GM21526 (cell line): ENCODE results near the gene MUC6.
A peak's percentile ranks its signal among the peaks of the same experiment; 100 is the strongest.

Experiments
- ATAC-seq: cut with Tn5 transposase; IDR thresholded peaks from one replicate; pipeline ENCODE4 v1.9.1; 2021; ENCODE audit warnings: moderate library complexity; ENCODE audit not compliant: unreplicated experiment, low FRiP score

Gene MUC6

DNA sequence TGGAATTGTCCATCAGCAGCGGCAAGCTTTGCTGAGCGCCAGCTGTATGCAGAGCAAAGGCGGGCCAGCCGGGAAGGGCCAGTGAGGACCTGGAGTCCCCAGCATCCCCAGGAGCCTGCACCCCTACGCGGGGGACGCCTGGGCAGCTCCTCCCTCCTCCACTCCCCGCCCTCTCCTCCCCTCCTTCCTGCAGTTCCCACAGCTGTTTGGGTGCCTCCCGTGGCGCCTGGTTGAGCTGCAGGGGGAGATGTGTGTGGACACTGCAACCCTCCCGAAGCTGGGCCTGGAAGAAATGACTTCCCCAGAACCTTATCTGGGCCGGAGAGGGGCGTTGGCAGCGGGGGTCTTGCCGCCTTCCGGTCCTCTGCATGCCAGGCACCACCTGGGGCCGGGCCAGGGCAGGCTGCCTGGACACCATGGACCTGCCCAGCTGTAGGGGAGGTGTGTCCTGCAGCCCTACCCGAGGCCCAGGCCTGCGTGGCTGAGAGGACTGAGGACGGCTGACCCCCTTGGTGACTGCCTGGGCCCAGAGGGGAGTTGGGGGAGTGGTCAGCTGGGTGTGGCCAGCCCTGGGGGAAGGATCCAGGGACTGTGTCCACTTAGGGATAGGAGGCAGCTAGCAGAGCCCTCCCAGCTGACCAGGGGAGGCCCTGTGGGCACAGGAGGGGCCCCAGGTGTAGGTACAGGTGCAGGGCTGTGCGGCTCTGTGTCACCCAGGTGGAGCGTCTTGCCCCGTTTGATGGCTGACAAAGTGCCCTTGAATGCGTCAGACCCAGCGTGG is 16.8 kb upstream of the MUC6 start:
- ATAC-seq = no peak

DNA sequence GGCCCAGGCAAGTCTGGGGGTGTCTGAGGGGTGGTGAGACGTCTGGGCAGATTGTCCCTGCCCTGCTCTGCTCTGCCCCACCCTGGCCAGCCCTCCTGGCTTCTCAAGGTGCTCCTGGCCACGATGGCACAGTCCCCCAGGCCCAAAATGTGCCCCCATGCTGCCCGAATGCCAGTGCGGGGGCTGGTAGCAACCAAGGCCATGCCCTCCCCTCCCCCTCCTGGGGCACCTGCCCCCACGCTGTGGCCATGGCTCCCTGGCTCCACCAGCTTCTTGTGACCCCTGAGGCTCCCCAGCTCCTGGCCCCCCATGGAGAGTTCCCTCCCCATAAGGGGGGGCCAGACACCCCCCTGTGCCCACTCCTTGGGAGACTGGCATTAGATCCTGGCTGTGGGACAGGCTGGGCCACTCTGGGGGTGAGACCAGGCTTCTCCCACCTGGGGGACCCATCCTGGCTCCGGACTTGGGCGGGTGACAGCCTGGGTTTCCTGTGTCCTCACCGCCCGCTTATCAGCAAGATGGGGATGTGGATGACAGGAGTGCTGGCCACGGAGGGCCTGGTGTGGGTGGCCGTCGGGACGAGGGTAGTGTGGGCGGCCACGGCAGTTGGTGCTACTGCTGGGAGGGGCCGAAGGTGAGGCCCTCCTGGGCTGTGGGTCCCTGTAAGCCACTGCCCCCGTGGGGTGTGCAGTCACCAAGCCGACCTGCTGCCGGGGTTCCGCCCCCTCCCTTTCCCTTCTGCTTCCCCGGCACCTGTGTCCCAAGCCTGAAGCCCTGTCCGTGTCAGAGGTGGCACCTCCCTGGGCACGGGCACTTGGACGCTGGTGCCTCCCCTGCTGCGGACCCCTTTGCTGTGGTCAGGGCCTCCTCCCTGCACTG is 15.9 kb upstream of the MUC6 start:
- ATAC-seq = no peak

DNA sequence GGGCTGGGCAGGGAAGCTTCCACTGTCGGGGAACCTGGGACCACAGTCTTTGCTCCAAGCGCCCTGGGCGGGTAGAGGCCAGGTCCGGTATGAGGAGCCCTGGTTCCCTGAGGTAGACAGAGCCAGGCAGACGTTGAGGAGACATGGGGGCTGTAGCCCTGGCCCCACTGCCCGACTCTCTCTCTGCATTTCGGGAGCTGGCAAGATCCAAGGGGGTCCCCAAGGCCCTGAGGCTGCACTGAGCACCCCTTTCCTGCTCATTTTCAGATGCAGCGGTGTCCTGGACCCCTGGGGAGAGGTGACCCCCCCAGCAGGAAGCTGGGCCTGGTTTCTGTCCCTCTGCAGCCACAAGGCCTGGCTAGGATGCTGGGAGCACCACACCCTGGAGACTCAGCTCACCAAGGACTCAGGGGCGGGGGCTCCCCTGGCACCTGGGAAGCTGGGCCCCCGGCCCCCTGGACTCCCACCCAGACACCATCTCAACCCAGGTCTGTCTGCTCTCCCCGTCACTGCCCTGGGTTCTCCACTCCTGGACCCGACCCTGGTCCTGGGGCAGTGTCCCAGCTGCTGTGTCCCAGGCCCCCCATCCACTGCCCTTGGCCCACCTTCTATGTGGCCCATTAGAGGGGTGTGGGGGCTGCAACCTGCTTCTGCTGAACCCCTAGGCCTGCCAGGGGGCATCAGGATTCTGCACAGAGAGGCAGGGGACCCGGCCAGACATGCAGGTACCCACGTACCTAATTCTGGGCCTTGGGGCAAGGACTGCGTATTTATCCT is 15.0 kb upstream of the MUC6 start:
- ATAC-seq = no peak

DNA sequence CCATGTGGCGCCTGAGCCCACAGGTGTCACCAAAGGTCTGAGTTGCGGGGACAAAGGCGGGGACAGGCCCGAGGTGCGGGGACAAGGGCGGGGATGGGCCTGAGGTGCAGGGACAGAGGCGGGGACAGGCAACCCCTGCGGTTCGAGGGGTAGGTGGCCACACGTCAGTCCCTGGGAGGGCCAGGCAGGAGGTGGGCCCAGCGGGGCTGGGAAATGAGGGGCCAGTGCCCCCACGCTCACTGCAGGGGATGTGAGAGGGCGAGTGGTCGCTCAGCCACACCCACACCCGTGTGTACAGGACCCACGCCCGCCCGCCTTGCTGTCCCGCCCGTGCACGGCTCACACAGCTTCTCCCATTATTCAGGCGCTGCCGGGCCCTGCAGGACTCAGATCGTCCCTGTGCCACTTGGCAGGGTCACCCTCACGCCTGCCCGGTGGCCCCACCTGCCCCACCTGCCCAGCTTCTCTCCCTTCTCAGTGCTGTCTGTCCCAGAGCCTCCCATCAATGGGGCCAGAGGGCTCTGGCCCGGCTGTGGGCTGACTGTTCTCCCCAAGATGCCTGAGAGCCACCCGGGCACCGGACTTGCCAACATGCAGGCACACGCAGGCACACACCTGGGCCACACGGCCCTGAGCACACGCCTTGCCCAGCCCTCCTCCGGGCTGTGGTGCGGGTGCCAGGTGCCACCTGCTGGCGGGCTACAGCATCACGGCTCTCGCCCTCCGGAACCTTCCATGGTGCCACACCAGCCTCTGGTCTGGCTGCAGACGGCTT is 14.2 kb upstream of the MUC6 start:
- peak; percentile 71 for ATAC-seq

DNA sequence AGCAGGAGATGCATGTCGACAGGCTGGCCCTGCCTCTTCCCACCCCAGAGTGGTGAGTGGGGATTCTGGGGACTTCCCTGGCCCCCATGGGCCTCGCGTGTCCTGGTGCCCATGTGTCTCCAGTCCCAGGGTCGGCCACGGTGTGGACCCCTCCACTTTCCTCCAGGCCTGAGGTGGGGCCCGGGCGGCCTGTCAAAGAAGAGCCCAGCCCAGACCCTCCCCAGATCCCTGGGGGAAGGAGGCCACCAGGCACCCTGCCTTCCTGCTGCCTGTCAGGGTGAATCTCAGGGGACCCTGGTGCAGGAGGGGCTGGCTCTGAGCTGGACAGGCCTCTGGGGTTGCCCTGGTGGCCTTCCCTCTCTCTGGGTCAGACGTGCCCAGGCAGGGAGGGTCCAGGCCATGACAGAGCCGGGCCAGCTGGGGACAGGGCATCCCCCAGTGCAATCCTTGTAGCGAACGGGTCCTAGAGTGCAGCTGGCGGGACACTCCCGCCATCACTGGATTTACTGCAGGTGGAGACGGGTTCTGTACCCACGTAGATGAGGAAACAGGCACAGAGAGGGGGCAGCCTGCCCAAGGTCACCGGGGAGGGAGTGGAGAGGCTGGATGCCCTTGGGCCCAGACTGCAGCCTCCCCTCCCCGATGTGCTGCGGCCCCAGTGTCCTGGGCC is 13.5 kb upstream of the MUC6 start:
- no peak for ATAC-seq

DNA sequence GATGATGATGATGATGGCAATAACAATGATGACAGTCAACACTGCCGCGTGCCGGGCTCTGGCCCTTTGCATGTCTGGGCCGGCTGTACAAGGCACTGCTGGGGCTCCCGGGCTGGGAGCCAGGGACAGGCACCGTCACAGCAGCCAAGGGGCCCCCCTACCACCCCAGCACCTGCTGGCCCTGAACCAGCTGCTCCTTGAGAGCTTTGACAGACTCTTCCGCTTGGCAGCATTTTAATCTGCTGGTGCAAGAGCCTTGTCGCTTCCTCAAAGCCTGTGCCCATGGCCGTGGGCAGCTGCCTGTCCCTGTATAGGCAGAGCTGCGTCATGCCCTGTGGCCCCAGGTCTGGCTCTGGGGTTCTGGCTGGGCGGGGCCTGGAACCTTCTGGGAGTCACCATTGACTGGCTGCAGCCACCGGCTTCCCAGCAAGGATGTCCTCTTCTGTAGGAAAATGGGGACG is 12.9 kb upstream of the MUC6 start:
- no peak for ATAC-seq

DNA sequence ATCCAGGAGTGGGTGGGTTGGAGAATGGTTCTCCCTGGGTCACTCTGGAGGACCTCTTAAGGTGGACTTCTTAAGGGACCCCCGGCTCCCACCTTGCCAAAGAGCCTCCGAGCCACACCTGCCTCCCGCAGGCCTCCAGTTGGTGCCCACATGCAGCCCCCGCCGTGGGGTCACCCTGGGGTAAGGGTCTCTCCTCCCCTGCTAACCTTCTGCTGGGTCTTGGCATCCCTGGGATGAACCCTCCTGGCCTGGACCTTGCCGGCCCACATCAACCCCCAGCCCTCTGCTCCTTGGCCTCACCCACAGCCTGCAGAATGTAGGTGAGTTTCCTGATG is 12.5 kb upstream of the MUC6 start:
- ATAC-seq = no peak

DNA sequence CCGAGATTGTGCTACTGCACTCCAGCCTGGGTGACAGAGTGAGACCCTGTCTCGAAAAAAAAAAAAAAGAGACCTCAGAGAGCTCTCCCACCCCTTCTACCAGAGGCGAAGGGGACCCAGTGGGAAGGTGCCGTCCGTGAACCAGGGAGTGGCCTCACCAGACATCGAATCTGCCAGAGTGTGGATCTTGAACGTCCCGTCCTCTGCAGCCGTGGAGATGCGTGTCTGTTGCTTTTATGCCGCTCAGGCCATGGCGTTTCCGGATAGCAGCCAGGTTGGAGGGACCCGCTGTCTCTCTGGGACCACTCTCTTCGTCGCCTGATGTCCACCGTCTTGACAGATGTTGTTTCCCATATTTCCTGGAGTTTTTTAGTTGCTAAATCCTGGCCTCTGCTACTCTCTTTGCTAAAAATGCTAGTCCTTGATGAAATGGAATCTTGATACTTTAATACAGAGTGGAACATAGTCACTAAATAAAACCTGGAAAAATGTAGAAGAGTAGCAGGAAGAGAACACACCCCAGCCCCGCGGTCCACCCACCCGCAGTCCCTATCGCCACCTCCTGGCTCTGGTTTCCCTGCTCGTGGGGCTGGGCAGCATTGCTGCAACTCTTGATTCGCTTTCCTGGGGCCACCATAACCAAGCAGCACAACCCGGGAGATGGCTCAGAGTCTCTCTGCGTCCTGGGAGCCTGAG is 12.0 kb upstream of the MUC6 start:
- no peak for ATAC-seq

DNA sequence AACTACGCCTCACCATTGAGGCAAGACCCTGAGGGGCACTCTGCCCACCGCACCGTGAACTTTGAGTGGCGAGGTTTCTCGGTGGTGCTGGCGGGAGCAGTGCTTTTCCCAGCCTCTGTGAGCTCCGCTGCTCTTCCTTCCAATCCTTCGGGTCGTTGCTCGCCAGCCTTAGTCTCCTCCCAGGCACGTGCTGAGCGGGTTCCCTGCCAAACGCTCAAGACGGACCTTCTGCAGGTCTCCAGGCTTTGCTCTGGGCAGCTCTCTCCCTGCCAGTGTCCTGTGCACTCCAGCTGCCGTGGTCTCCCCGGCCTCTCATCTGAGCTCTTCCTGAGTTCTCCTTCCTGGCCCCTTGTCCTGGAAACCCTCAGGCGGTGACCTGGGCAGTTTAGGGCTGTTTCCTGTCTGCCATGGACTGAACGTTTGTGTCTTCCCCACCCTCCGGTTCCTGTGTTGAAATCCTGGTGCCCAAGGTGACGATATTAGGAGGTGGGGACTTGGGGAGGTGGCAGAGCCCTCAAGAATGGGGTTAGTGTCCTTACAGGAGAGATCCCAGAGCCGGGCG is 11.2 kb upstream of the MUC6 start:
- ATAC-seq = no peak

DNA sequence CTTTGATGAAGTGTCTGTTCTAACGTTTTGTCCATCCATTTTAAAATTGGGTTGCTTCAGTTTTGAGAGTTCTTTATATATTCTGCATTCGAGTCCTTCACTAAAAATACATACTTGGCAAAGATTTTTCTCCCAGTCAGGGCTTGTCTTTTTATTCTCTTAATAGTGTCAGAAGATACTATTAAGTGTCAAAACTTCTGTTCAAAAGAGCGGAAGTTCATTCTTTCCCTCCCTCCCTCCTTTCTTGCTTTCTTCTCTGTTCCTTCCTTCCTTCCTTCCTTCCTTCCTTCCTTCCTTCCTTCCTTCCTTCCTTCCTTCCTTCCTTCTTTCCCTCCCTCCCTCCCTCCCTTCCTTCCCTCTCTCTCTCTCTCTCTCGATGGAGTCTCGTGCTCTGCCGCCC is 7.6 kb upstream of the MUC6 start:
- ATAC-seq = no peak

DNA sequence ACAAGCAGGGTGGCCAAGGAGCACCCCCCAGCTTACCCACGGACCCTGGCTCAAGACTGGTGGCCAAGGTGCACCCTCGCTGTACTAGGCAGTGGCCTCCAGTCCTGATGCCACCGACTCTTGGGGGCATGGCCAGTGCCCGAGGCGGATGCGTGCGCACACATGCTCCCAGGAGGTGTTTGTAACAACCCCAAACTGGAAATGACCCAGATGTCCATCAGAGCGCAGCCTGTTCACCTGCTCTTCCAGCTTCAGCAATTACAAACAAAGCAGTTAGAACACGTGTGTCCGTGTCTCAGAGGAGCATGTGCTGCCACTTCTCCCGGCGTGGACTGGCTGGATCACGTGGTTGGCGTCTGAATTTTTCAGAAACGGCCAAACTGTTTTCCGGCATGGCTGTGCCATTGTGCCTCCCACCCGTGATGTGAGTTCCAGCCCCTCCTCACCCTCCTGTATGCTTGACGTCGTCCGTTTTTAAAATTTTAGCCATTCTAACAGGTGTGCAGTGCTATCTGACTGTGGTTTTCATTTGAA is 7.1 kb upstream of the MUC6 start:
- ATAC-seq = no peak

DNA sequence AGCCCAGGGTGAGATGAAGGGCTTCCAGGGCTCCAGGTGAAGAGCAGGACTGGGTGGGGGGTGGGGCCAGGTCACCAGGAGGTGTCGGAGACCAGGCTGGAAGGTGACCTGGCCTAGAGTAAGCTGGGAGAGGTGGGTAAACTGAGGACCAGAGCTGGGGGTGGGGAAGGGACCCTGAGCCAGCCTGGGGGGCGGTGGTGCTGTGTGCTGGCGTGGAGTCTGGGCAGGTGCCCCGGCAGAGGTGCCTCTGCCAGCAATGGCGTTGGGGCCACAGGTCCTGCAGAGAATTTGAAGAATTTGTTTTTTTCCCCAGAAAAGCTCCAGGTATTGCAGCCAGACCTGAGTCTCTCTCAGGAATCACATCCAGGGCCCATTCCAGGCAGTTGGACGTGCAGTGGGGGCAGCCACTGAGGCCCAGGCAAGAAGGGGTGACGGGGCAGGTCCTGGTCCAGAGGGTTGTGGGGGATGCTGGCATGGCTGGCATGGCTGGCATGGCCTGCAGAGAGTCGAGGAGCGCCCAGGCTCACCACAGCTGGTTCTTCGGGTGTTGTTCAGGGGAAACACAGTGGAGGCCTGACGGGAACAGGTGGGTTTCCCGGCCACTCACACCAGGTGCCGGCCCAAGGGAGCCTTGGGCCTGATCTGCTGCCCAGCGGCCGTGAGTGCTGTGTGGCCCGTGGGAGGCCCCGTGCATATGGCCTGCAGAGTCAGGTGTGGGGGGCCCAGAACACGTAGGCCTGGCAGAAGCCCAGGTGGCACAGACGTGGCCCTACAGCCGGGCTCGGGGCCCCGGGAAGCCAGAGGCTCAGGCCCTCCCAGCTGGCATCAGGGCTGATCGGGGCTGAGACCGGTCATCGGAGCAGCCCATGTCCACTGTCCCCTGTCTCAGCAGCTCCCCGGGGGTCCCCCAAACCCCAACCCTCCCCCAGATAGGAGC is 6.4 kb upstream of the MUC6 start:
- ATAC-seq = no peak

DNA sequence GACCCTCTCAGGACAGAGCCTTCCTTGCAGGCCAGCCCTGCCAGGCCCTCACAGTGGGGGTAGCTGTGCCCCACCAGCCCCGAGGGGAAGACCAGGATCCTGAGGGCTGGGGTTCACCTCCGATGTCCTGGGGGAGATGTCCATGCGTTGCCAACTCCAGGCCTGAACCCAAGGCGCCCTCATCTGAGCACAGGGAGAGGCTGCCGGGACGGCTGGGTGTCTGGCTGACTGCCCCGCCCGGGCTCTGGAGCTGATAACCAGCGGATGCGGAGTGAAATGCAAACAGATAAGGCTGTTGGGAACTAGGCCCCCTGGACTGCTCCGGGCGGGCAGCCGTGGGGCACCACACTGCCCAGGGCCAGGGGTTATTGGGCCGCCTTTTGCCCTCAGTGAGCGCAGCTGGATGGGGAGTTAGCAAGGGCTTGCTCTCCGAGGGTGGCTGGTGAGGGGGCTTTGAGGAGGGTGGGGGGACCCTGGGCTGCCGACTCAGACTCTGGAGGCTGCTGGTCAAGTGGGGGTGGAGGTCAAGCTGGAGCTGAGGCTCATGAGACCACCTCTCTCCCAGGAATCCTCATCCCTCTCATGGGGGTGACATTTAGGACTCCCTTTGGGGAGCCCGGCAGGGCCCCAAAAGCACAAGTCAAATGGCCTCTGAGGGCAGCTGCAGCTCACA is 5.6 kb upstream of the MUC6 start:
- no peak for ATAC-seq

DNA sequence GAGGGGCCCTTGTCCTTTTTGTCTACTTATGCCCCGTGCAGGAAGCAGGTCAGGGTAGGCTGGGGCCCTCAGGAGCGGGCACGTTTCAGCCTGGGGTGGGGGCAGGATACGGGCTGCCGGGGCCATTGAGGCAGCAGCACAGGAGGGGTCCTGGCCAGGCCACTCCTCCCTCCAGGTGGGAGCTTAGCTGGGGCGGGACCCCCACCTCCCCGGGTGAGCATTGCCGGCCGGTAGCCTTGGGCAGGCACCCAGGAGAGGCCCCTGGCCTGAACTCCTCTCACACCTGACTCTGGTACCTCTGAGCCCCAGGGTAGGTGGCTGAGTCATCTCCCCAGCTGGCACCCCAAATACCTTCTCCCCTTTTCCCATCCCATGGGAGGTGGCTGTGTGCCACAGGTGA is 5.0 kb upstream of the MUC6 start:
- no peak for ATAC-seq

DNA sequence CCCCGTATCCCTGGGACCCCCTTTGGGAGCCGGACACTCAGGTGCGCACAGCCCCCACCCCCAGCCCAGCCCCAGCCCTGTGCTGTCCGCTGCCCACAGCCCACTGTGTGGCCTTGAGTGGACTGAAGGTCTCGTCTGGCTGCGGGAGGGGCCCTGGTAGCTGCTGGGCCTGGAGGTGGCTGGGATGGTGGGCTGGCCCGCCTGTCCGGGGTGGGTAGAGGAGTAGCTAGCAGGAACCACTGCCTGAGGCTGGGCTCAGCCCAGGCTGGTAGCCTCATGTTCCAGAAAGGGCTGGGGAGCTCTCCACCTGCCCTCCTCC is 4.6 kb upstream of the MUC6 start:
- ATAC-seq = no peak

DNA sequence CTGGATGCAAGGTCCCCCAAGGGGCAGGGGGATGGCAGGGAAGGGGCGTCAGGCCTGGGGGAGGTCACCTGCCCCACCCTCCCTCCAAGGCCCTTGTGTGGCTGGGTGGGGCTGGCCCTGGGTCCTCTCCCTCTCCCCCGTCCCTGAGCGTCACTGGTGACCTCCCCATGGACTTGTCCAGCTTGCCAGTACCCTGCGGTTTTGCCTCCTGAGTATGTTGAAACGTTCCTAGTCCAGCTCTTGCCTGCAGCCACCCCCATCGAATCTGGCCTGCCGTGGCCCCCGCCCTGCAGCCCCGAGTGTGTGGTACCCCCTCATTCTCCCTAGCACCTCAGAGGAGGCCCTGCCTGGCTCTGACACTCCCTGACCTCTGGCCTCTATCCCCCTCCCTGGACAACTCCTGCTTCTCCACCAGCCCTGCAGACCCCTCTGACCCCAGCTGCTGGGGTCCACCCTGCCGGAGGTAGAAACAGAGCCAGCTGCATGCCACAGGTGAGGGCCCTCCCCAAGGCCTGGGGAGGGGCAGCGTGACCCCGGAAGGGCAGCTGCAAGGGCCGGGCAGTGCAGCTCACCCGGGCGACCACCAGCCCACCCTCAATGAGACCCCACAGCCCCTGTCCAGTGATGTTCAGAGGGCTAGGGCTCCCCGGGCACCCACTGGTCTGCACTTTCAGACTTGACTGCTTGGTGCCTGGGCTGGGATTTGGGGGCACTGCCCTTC is 4.1 kb upstream of the MUC6 start:
- no peak for ATAC-seq
